Posterior cingulate gyrus (tissue), 11 donors: ENCODE results near the gene MYCBPAP.

Experiments used
- DNase-seq, 10 donors: peaks; one replicate each; pipeline versions ENCODE4 v3.0.0 to v3.0.0-alpha.2; 2020 to 2021; ENCODE audit warnings: mixed read lengths in 3 of 10
- intact Hi-C: fragments of 100-400 bp; cut with DNase I; formaldehyde crosslinking; loops from one replicate; pipeline ENCODE4 v1.15.1; 2023

Gene MYCBPAP

GRCh38 chr17:50534979-50535326 is 26.7 kb downstream of the MYCBPAP start:
- intact Hi-C loops = no loop called here

DNA sequence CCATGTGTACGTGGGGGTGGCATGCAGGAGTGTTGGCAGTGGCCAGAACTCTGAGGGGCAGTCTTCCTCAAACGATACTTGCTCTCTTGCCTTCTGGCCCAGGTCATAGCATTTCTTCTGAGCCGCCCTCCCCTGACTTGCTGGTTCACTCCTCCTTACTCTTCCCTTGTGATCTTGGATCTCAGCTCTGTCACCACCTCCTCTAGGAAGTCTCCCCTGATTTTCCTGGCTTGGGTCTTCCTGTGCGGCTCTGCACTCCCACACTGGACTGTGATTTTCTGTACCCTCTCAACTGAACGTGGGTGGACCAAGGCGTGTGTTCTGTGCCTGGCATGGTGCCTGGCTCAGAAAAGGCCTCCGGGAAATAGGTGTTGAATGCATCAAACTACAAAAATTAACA is 27.2 kb downstream of the MYCBPAP start:
- intact Hi-C loops = no loop called here
- DNase-seq = no peak

More at GRCh38 chr17:50534979-50535326, 26.7 kb downstream of the MYCBPAP start:
- DNase-seq = no peak

GRCh38 chr17:50536683-50537646 is 28.7 kb downstream of the MYCBPAP start:
- no peak for DNase-seq
- intact Hi-C loops = no loop called here

DNA sequence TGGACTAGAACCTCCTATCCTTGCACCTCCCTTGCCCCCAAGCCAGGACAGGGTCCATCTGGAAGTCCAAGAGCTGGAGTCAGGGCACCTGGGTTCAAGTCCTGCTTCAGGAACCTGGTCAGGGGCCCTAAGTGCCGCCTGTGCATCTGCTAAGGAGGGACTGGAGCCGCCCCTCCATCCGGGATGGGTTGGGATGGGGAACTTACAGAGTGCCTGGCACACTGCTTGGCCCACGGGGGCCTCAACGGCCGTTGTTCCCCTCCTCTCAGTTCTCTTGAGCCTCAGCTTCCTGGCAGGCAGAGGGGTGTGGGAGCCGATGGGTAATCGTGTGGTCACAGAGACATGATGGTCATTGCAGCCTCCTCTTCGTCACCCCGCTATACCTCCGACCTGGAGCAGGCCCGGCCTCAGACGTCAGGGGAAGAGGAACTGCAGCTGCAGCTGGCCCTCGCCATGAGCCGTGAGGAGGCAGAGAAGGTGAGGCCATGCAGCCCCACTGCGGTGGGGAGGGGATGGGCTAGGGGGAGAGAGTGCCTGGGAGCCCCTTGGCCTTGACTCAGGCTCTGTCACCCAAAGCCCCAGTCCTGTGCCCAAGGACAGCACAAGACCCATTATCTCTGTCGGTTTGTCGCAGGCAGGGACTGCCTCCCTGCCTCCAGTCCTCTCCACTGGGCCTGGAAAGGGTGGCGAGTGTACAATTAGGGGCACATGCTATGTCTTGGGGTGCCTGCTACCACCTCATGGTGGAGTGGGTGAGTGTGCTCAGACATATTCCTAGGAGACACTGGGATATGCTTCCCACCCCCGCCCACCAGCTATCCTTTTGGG is 29.7 kb downstream of the MYCBPAP start:
- intact Hi-C loops = no loop called here
- DNase-seq = peak in 1 of 10 donors; percentile 50

GRCh38 chr17:50538549-50539410 is 30.5 kb downstream of the MYCBPAP start:
- no peak for DNase-seq
- intact Hi-C loops = no loop called here

- intact Hi-C loops = loop anchor here (10.0 kb wide), 1 partner anchor 245 kb away; no protein-coding TSS in a partner anchor
- DNase-seq = no peak
Measured at GRCh38 chr17:50539762-50540559, 31.7 kb downstream of the MYCBPAP start.

GRCh38 chr17:50540560-50541401 is 32.5 kb downstream of the MYCBPAP start:
- intact Hi-C loops = loop anchor here (10.0 kb wide), 1 partner anchor 244 kb away; no protein-coding TSS in a partner anchor
- DNase-seq = no peak

DNA sequence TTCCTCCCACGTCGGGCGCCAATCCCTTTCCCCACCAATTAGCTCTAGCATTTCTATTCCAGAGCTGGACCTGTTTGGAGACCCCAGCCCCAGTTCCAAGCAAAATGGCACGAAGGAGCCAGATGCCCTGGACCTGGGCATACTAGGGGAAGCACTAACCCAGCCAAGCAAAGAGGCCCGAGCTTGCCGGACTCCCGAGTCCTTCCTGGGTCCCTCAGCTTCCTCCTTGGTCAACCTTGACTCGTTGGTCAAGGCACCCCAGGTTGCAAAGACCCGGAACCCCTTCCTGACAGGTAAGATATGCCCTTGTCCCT is 33.1 kb downstream of the MYCBPAP start:
- DNase-seq = no peak
- intact Hi-C loops = loop anchor here (10.0 kb wide), 1 partner anchor 243 kb away; no protein-coding TSS in a partner anchor

DNA sequence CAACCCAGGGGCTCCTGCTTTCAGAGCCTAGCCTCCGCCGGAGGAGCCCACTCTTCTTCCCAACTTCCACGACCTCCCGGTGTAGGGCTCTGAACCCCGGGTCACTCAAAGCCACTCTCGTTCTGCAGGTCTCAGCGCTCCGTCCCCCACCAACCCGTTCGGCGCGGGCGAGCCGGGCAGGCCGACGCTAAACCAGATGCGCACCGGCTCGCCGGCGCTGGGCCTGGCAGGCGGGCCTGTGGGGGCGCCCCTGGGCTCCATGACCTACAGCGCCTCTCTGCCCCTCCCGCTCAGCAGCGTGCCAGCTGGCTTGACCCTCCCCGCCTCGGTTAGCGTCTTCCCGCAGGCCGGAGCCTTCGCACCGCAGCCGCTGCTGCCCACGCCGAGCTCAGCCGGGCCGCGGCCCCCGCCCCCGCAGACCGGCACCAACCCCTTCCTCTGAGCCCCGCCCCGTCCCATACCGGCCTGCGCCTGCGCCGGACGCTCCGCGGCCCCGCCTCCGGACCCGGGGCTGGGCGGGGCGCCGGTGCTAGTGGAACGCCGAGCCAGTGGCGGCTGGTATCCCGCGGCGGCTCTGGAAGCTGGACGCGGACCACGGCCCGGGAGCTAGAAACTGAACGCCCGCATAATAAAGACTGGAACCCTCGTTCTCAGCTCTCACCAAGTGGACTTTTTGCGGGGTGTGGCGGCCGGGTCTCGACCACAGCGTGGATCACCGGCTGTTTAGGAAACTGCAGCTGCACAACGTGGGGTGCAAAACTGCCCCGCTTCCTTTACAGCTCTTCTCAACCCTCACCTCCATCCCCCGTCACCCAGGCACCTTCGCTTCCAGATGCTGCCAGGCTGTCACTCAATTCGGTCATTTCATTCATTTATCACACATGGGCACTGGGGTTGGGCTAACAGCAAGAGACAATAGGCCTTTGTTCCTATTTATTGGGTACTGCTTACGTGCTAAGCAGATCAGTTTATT is 33.8 kb downstream of the MYCBPAP start:
- intact Hi-C loops = loop anchor here (2.0 to 10.0 kb wide), 2 partner anchors 59 to 243 kb away; no protein-coding TSS in a partner anchor
- DNase-seq = peak; percentile 75 to 98 (median 86)

DNA sequence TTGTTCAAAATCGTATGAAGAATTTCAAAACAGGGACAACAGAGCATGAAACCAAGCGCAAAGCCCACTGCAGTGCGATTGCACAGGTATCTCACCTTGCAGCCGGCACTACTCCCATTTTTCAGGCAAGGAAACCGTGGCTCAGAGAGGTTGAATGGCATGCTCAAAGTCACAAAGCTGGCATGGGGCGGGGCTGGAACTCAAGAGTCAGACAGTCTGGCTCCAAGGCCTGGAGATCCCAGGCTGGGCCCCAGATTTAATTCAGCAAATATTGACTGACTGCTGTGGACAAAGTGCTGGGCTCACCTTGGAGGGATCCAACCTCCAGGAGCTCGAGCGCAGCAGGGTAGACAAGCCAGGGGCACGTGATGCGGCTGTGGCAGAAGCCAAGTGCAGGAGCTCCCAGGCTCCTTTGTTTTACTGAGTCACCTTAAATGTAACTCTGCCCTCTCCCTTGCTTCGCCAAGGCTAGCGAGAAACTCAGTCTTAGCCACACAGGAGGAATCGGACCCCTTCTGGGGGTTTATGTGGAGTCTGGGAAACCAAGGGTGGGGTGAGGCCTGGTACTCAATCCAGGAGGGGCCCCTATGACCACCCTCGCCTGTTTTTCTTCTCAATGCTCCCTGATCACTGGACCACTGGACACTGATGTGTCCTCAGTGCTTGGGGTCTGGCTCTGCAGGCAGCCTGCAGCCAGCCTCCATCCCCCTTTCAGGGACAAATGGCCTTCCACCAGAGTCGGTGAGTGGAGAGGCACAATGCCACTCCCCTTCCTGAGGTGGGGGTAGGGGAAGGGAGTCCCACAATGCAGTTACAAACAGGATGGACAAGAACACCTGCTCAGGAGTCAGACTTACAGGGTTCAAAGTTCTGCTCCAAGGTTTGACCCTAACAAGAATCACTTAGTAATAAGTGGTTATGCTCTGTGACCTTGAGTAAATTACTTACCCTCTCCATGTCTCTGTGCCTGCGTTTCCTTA is 34.8 kb downstream of the MYCBPAP start:
- intact Hi-C loops = loop anchor here (2.0 to 10.0 kb wide), 2 partner anchors 60 to 242 kb away; no protein-coding TSS in a partner anchor
- DNase-seq = no peak

- no peak for DNase-seq
- intact Hi-C loops = loop anchor here (10.0 kb wide), 1 partner anchor 240 kb away; no protein-coding TSS in a partner anchor
Measured at GRCh38 chr17:50544516-50544915, 36.3 kb downstream of the MYCBPAP start.

DNA sequence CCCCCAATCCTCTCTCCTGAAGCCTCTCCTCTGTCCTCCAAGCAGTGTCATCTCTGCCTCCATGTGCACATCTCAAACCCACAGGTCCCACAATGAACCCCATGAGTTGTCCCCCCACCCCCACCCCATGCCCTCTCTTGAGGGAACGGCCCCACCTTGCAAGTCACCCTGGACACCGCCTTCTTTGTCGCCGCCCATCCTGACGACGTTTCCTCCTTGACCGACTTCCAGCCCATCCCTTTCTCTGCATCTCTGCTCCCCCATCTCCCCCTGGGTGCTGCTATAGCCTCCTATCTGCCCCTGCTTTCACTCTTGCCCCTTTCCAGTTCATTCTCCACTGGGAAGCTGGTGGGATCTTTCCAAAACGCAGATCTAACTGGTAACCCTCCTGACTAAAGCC is 37.1 kb downstream of the MYCBPAP start:
- no peak for DNase-seq
- intact Hi-C loops = loop anchor here (10.0 kb wide), 1 partner anchor 239 kb away; no protein-coding TSS in a partner anchor

- intact Hi-C loops = loop anchor here (2.0 to 10.0 kb wide), 3 partner anchors 80 to 238 kb away; no protein-coding TSS in a partner anchor
- DNase-seq = no peak
Measured at GRCh38 chr17:50546701-50547034, 38.4 kb downstream of the MYCBPAP start.

GRCh38 chr17:50547035-50547735 is 38.9 kb downstream of the MYCBPAP start, which contains the start of gene SPATA20:
SPATA20 (plus strand) TSS chr17:50547174; CDS start chr17:50547209, 35 bp downstream.
- intact Hi-C loops = loop anchor here (2.0 to 10.0 kb wide), 3 partner anchors 80 to 238 kb away; no protein-coding TSS in a partner anchor
- DNase-seq = peak; percentile 77 to 98 (median 88)

- DNase-seq = no peak
- intact Hi-C loops = loop anchor here (2.0 to 10.0 kb wide), 4 partner anchors 79 to 295 kb away; no protein-coding TSS in a partner anchor
Measured at GRCh38 chr17:50547736-50548083, 39.5 kb downstream of the MYCBPAP start.
